AG09319 (cell line): ENCODE measurements around the gene CAMTA1.

Experiments
- DNase-seq: peaks from one replicate; pipeline ENCODE4 v3.0.0-alpha.2; 2010; ENCODE audit warnings: low read depth; ENCODE audit errors: extremely low read depth
- CTCF ChIP-seq: IDR thresholded peaks from 2 replicates; pipeline ENCODE4 v1.5.1; 2011; ENCODE audit warnings: low read depth, mild to moderate bottlenecking, inconsistent platforms, low read length, moderate library complexity

Gene CAMTA1

DNA sequence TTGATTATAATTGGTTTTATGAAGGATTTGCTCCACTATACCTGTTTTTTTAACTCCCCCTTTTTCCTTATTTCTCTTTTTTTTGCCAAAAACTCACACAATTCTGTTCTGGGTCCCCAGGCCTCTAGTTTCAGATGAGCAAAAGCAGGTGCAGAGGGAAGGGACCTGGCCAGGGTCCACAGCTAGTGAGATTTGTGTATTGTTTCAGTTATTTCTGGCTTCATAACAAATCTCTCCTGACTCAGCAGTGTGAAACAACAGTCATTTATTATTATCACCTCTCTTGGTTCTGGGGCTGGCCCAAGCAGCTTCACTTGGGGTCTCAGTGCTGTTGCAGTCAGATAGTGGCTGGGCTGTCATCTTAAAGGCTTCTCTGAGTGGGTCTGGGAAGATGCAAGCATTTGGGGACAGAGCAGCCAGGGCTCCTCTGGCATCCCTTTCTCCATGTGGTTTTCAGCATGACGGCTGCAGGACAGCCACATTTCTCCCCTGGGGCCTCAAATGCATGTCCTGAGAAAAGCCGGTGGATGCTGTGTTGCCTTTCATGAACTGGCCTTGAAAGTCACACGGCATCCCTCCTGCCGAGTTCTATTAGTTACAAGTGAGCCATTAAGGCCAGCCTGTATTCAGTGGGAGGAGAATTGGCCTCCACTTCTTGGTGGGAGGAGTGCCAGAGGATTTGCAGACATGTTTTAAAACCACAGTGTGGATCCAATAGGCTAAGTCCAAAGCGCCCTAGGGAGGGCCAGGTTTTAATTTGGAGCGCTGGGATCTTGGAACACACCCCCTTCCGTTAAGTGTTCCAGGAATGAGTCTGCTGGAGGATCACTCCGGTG, 137.1 kb downstream of the CAMTA1 start:
- TF ChIP-seq CTCF = no peak

DNA sequence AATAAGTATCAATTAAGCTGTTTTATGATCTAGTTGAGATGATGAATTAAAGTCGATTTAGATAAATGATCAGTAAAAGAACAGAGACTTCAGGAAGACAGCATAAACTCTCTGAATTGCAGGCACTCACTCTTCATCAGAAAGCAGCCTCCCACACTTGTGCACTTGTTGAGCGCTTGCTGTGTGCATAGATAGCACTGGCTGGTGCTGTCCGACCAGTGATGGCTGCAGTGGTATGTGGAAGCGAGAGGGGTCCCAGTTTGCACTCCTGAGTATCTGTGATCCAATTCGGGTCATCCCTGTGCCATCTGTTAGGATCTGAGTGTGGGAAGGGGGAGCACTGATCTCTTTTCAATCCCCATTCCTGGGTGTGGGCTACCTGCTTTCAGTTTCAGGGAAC, 137.8 kb downstream of the CAMTA1 start:
- no peak for TF ChIP-seq CTCF
- no peak for DNase-seq

More for the DNA sequence above, 137.1 kb downstream of the CAMTA1 start:
- peak; percentile 89 for DNase-seq

DNA sequence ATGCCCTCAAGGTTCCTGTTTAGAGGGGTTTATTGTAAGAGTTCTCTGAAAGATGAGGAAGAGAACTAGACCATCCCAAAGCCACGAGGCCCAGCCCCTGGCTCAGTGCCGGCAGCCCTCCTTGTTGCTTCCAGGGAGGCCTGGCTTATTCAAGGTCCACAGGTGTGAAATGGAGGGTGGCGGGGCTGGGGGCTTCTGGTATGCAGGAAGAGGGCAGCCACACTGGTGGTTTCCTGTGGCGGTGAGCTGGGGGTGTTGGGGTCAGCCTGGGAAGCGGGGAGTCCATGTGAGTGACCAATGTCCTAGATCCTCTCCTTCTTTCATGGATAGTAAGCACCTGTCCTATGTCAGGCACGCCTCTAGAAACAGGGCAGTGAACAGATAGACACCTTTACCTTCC, 138.2 kb downstream of the CAMTA1 start:
- DNase-seq = no peak
- no peak for TF ChIP-seq CTCF

- no peak for DNase-seq
- TF ChIP-seq CTCF = no peak
Observed at GRCh38 chr1:6923955-6924881, 139.0 kb downstream of the CAMTA1 start.

DNA sequence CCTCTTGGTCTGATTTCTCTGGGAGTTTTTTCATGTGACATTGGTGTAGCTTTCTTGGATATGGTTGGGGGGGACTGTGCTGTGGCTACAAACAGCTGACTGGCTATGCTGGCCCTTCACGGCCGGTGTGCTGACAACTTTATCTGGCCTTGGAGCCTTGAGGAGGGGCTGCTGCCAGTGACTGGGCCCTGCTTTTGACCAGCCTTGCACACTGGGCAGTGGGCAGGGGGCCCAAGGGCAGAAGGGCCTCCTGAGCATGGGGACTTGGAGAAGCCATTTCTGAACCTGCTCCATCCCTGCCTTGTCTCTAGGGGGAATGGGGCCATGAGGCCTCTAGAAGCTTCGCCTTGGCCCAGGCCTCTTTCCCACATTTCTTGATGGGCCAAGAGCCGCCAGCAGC, 139.6 kb downstream of the CAMTA1 start:
- TF ChIP-seq CTCF = no peak
- no peak for DNase-seq

GRCh38 chr1:6927626-6928025, 142.4 kb downstream of the CAMTA1 start:
- TF ChIP-seq CTCF = no peak
- DNase-seq = no peak
